Spleen (tissue), 11 donors: ENCODE data around the gene PIGH. TPM values are rescaled to one million over a fixed set of nuclear protein-coding genes. Genes with fewer than 3 reads are reported as not detected.

ENCODE experiments used
- DNase-seq: peaks from one replicate; pipeline ENCODE4 v3.0.0-alpha.2; 2020
- H3K27ac ChIP-seq, 8 donors: fragments of 200-600 bp; sonication (generic) in 7 of 8; 1 replicate in 4 of 8; 2 replicates in 4 of 8; pipeline versions ENCODE4 v1.5.0 to v1.8.0; 2016 to 2021; ENCODE audit warnings: inconsistent platforms in 4 of 8, mild to moderate bottlenecking in 4 of 8, moderate library complexity in 1 of 8
- H3K27me3 ChIP-seq, 7 donors: fragments of 200-600 bp; sonication (generic) in 6 of 7; replicated peaks in 1 of 7; 1 replicate in 4 of 7; 2 replicates in 3 of 7; pipeline versions ENCODE4 v1.5.0 to v1.8.0; 2016 to 2021; ENCODE audit warnings: inconsistent platforms in 3 of 7, mild to moderate bottlenecking in 1 of 7
- H3K36me3 ChIP-seq, 6 donors: fragments of 200-600 bp; sonication (generic) in 5 of 6; 1 replicate in 4 of 6; 2 replicates in 2 of 6; pipeline versions ENCODE4 v1.5.0 to v1.8.0; 2016 to 2021; ENCODE audit warnings: inconsistent platforms in 2 of 6
- H3K4me1 ChIP-seq, 6 donors: fragments of 200-600 bp; sonication (generic) in 5 of 6; 1 replicate in 3 of 6; 2 replicates in 3 of 6; pipeline versions ENCODE4 v1.5.0 to v1.8.0; 2016 to 2021; ENCODE audit warnings: inconsistent platforms in 3 of 6
- H3K4me3 ChIP-seq, 8 donors: fragments of 200-600 bp; sonication (generic) in 7 of 8; 1 replicate in 4 of 8; 2 replicates in 4 of 8; pipeline versions ENCODE4 v1.5.0 to v1.8.0; 2016 to 2021; ENCODE audit warnings: inconsistent platforms in 4 of 8, mild to moderate bottlenecking in 4 of 8, moderate library complexity in 2 of 8
- H3K9me3 ChIP-seq, 8 donors: fragments of 200-600 bp; sonication (generic) in 7 of 8; 1 replicate in 4 of 8; 2 replicates in 4 of 8; pipeline versions ENCODE4 v1.5.0 to v1.8.0; 2016 to 2021; ENCODE audit warnings: inconsistent platforms in 4 of 8
- CTCF ChIP-seq, 11 experiments: fragments of 200-600 bp in 7 of 11; fragments of 450-650 bp in 4 of 11; sonication (generic) in 4 of 11; IDR thresholded peaks in 8 of 11; conservative IDR thresholded peaks in 3 of 11; 1 replicate in 7 of 11; 2 replicates in 4 of 11; pipeline versions ENCODE4 v1.4.0 to v1.8.0; 2016 to 2021; ENCODE audit warnings: antibody characterized with exemption in 11 of 11, inconsistent platforms in 4 of 11, mild to moderate bottlenecking in 1 of 11
- POLR2A ChIP-seq, 3 donors: fragments of 450-650 bp; IDR thresholded peaks; one replicate each; pipeline ENCODE4 v1.5.1; 2017; ENCODE audit warnings: antibody characterized with exemption in 3 of 3, mild to moderate bottlenecking in 1 of 3
- POLR2AphosphoS5 ChIP-seq, 3 donors: sonication (generic); formaldehyde crosslinking; IDR thresholded peaks; one replicate each; pipeline ENCODE4 v1.5.1; 2017; ENCODE audit warnings: antibody characterized with exemption in 3 of 3
- WGBS, 5 donors: extraction: QIAGEN DNeasy Blood & Tissue Kit in 3 of 5; methylation state at CpG; one replicate each; pipeline versions ENCODE4 v1.1.5 to v1.1.7; 2013 to 2018; 5-methylcytosine and 5-hydroxymethylcytosine counted together
- intact Hi-C: fragments of 100-400 bp; cut with DNase I; formaldehyde crosslinking; loops from one replicate; pipeline ENCODE4 v1.15.0; 2023; ENCODE audit warnings: low total_unique reads
- polyA plus RNA-seq, 3 donors: library from polyadenylated mRNA; stranded (reverse); fragments of 200-250 nt; gene quantifications; one replicate each; pipeline ENCODE4 v1.2.1, GENCODE V29; 2013
- total RNA-seq, 7 donors: library from RNA; depleted of rRNA in 3 of 7; stranded (reverse); fragments of >200 nt in 3 of 7; fragmentation: NEBNext Ultra II Directional in 4 of 7; extraction: Animal tissue kit (Norgen Biotek cat#: 25700) in 4 of 7; gene quantifications; one replicate each; pipeline versions ENCODE4 v1.1.0 to v1.2.1, GENCODE V29; 2016 to 2021
- donor health status: healthy with polysubstance abuse.
- donor health status: DM: no; HTN: no; CAD: no; lungs with moderate emphysema.
- donor health status: DM: no; HTN: no; CAD: no.
- donor health status: Bipolar disorder and iron deficiency.
- donor health status: healthy.
- donor health status: DM: no; HTN: no; CAD: no.
- donor health status: DM: yes; HTN: yes; CAD: no.

The PIGH gene
- total and polyA plus RNA-seq, 10 donors: 16.3 to 43.1 (median 24.1) TPM

DNA sequence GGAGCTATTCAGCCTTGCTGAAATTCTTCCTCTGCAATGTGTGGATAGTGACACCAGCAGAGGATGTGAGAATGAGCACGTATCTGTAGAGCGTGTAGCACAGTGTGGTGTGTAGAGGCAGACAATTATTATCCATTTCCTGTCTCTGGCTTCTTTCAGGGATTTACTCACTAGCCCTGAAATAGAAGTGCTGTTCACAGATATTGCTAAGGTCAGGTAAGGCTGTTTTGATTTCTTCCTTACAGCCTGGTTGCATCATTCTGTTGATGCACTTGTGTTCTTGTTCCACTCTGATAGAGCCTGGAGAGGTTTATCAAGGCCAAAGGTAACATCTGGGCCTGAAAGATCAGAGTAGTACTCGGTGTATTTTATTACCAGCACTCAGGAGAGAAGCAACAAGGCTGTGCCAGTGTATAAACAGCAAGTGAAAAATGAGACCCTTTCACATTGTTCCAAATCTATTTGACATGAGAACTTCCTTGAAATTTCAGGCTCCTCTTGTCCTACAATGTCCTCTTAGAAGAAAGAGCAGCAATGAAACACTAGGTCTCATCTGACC is 36.4 kb upstream of the PIGH start:
- intact Hi-C loops: no loop called here
- TF ChIP-seq POLR2A (IDR thresholded peaks at IDR 0.05) (no peak), POLR2AphosphoS5 (IDR thresholded peaks at IDR 0.05) (no peak), CTCF (IDR thresholded peaks at IDR 0.05 in 8 of 11, conservative IDR thresholded peaks at IDR 0.05 in 3 of 11) (no peak)

GRCh38 chr14:67633451-67634147 is 33.5 kb upstream of the PIGH start:
- DNase-seq: no peak
- no peak for TF ChIP-seq POLR2A (IDR thresholded peaks at IDR 0.05)
- no peak for TF ChIP-seq POLR2AphosphoS5 (IDR thresholded peaks at IDR 0.05)
- no peak for TF ChIP-seq CTCF (IDR thresholded peaks at IDR 0.05 in 8 of 11, conservative IDR thresholded peaks at IDR 0.05 in 3 of 11)
- no peaks in the 10 kb centered on the region for H3K27me3 ChIP-seq
- no peak overlapping the region for H3K27ac ChIP-seq
- H3K4me3 ChIP-seq: no peak overlapping the region
- no peaks in the 10 kb centered on the region for H3K9me3 ChIP-seq
- intact Hi-C loops: no loop called here
- 88 to 90% (median 89%) methylated on average over 5 of the region's 5 CpGs for WGBS, 5 donors
- no peaks in the 10 kb centered on the region for H3K36me3 ChIP-seq
- H3K4me1 ChIP-seq: no peaks in the 10 kb centered on the region

More for the DNA sequence above, 36.4 kb upstream of the PIGH start:
- H3K4me1 ChIP-seq: no peaks in the 10 kb centered on the region
- 70 to 82% (median 79%) methylated on average over 3 of the region's 3 CpGs for WGBS, 5 donors
- no peak overlapping the region for H3K4me3 ChIP-seq
- H3K27me3 ChIP-seq: no peaks in the 10 kb centered on the region
- H3K36me3 ChIP-seq: no peaks in the 10 kb centered on the region
- no peak for DNase-seq
- H3K27ac ChIP-seq: no peak overlapping the region
- no peaks in the 10 kb centered on the region for H3K9me3 ChIP-seq

- H3K27ac ChIP-seq: no peak overlapping the region
- no peaks in the 10 kb centered on the region for H3K36me3 ChIP-seq
- H3K9me3 ChIP-seq: no peaks in the 10 kb centered on the region
- DNase-seq: no peak
- WGBS, 5 donors: 75 to 84% (median 81%) methylated on average over 5 of the region's 5 CpGs
- no peaks in the 10 kb centered on the region for H3K27me3 ChIP-seq
- TF ChIP-seq POLR2AphosphoS5 (IDR thresholded peaks at IDR 0.05) (no peak), CTCF (IDR thresholded peaks at IDR 0.05 in 8 of 11, conservative IDR thresholded peaks at IDR 0.05 in 3 of 11) (no peak), POLR2A (IDR thresholded peaks at IDR 0.05) (no peak)
- no peak overlapping the region for H3K4me3 ChIP-seq
- intact Hi-C loops: no loop called here
- no peaks in the 10 kb centered on the region for H3K4me1 ChIP-seq
These were observed 30.9 kb upstream of the PIGH start for GRCh38 chr14:67630938-67631337.

GRCh38 chr14:67630186-67630585 is 30.1 kb upstream of the PIGH start:
- Histone ChIP-seq H3K36me3 (no peaks in the 10 kb centered on the region), H3K27me3 (no peaks in the 10 kb centered on the region), H3K4me3 (no peak overlapping the region), H3K27ac (no peak overlapping the region), H3K9me3 (no peaks in the 10 kb centered on the region), H3K4me1 (no peaks in the 10 kb centered on the region)
- intact Hi-C loops: no loop called here
- no peak for DNase-seq
- 91 to 95% (median 93%) methylated on average over 4 of the region's 4 CpGs for WGBS, 5 donors
- no peak for TF ChIP-seq CTCF (IDR thresholded peaks at IDR 0.05 in 8 of 11, conservative IDR thresholded peaks at IDR 0.05 in 3 of 11)
